Limb (tissue), 2 donors: ENCODE data around the gene CCR9.

ENCODE experiments used
- DNase-seq, 2 donors: peaks; one replicate each; pipeline ENCODE4 v3.0.0-alpha.2; 2016; ENCODE audit errors: extremely low spot score in 2 of 2

The CCR9 gene

DNA sequence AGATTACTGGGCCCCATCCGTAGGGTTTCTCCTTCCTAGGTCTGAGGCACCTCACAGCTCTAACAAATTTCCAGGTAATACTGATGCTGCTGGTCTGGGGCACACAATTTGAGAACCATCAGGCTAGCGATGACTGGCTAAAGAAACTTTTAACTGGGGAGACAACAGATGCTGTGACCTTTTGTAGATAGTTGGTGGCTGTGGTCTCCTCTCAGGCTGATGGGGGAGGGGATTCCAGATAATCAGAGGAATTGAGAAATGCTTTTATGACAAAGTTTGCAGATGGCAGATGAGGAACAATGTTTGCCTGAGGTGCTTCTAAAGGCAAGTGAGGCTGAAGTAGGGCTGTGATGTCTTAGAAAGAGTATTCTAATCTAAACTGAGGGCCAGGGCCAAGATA, 13.8 kb upstream of the CCR9 start:
- no peak for DNase-seq

DNA sequence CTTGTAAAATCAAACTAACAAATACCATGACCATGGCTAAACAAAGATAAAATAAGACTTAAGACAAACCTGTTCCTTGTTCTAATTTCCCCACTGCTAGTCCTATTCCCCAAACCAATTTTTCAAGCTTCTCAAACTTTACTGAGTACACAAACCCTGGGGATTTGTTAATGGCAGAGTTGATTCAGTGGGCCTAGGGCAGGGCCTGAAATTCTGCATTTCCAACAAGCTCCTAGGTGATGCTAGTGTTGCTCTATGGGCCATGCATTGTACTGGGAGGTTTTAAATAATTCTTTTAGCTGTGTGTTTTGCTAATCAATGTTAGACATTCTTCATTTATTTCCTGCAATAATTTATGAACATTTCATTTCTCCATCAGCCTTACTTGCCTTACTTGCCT, 13.3 kb upstream of the CCR9 start:
- DNase-seq: no peak

DNA sequence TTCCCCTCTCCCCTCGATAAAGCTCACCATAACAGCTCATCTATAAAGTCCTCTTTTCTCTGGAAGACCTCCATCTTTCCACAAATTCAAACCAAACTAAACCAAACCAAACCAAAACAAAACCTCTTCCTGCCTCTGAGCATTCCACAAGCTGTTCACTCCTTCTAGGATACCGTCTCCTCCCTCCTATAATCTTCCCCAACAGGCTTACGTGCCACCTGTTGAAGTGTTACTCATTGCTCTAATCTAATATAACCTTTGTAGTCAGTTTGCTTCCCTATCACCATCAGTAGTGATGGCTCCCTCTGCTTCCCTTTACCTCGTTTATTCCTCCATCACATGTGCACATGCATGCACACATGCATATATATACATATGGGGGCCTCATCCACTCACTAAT, 12.7 kb upstream of the CCR9 start:
- no peak for DNase-seq

DNA sequence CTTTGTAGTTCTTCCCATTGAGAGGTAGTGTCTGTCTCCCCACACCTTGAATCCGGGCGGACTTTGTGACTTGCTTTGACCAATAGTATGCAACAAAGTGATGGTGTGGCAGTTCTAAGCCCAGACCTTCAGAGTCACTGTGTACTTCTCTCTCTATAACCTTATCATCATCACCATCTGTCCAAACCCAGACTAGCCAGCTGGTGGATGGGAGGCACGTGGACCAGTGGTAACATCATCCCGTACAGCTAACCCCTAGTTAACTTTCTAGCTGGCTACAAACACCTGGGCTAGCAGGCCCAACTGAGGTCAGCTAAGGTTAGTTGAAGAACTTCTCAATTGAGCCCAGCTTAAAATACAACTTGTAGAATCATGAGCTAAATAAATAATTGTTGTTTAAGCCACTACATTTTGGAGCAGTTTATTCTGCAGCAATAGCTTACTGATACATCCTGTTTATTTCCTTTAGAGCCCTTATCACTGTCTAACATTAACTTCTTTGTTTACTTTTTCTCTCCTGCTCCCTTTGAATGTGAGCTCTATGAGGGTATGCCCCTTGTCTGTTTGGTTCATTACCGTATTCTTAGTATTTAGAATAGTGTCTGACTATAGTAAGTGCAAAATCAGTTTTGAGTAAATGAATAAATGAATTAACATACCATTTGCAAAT, 11.5 kb upstream of the CCR9 start:
- no peak for DNase-seq

DNA sequence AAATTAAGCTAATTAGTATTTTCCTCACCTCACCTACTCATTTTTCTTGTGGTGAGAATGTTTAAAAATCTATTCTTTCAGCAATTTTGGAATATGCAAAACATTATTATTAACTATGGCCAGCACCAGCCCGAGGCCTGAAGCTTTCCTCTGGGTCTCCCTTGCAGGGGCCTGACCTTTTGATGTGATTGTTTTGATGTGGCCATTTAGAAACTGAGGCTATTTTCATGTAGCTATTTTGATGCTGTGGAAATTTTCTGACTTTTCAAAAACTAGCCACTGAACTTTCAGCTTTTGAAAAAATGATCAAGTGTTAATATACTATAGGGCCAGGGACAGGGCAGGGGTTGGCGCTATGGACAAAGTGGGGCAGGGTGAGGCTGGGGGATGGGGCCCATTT, 8.2 kb upstream of the CCR9 start:
- DNase-seq: no peak

DNA sequence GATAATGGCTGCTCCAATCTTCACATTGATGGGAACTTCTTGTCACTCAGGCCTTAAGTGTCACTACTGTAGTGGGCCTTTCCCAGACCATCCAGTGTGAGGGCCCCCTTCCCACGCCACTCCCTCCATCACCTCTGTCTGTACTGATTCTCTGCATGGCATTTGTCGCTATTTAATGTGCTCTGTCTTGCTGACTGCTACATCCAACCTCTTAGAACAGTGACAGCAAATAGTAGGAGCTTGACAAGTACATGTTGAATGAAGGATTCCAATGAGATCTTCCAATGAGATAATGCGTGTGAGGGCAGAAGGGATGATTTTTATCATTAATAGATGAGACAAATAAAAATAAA, 5.6 kb upstream of the CCR9 start:
- DNase-seq: no peak

DNA sequence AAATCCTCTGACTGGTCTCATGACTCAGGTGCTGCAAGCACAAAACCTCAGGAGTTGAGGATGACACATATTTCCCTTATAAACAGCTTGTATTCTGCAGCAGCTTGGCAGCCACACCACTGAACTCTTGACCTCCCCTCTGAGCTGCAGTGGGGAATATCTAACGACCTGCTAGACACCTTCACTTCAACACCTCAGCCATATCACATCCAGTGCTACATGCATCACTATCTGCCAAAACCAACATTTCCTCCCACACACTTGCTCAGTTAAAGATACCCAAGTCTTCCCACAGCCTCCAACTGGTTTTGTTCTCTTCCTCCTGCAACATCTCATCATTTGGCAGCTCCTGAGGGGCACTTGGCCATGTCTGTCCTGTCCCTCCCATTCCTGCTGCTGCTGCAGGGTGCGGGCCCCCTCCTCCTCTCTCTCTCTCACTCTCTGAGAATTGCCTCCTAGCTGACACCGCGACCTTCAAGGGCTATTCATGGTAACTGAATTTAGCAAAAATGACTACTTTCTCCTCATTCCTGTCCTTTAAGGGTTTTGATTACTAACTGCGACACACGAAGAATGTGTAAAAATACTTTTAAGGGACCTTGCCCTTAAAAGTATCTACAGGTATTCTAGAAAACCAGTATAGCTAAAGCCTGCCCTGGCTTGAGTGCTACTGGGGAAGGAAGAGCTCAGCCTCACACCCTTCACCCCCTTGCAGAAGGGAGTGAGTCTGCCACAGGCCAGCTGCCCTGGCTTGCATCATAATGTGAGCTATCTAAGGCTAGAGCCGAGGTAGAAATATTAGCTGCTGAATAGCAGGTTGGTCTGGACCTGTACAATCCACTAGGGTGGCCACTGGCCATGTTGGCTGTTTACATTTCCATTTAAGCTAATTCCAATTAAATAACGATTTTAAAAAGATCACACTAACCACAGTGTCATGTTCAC, 5.0 kb upstream of the CCR9 start:
- no peak for DNase-seq

DNA sequence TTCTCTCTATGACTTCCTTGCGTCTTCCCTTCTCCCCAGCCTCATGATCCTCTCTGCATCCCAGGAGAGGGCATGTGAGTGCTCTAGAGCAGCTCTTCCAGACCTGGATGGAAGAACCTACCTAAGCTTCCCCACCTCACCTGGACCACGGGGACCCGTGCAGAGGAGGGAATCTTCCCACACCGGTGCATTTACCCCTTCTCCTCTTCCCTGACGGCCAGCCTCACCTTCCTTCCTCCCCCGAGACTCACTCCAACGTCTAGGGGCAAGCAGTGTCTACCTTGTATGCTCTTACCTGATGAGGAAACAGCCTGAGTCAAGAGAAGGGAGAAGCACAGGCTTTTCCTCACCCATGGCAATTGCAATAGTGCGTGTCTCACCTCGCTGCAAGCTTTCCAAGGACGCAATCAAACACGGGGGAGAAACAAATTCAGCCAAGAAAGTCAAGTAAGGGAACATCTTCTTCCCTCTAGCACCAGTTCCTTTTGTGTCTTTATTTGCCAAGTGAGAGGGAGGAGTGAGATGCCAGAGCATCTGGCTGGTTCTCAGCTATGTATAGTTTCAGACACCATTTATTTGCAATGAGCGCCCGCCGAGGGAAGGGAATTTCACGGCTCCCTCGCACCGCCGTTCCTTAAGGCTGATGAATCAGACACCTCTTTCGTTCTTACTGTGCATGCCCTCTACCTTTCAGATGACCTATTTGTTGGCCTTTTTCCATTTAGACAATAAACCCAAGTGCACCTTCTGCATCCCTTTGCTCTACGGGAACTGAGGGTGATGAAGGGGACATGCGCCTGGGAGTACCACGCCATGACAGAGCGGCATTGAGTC, 1.8 kb upstream of the CCR9 start:
- DNase-seq: no peak

DNA sequence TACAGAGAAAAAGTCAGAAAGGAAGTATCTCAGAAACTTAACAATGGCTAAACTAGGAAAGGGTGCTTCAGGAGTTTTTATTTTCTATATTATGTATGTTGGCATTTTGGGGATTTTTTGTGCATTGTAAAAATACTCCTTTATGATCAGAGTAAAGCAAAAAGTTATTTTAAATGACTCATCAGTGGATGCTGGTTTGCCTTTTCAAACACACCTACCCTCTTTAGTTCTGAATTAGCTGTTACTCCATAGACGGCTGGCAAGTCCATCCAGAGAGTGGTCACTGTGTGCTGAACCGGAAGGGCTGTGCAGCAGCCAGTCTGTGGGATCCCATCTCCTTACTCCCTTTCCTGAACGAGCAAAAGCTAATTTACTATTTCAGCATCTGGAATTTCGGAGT, 942 bp downstream of the CCR9 start:
- no peak for DNase-seq

DNA sequence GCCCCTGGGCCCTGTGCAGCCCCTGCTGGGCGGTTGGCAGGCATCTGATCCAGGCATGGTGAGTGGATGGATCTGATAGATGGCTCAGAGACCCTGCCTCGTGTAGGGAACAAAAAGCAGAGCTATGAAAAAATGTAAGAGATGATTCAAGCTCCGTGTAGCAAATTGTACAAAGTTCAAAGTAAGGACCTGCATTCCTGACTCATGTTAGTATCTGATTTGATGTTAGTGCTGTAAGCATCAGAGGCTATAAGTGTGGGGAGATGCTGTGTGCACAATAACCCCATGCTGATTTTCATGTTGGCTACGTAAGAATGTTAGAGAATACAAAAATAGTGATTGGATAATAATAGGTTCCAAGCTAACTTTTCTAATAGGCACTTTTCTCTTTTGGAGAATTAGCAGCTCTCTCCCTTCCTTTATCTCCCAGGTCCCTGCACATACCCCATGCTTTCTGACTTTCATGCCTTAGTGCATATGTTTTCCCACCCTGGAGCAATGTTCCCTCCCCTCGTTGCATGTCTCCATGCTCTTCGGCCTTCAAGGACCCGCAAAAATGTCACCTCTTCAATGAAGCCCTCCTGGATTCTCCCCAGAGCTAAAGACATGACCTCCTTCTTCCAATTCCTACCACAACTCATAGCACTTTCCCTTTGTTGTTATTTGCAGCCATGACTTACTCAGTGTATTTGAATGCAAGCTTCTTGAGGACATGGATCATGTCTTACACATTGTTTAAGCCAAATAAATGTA, 1.6 kb downstream of the CCR9 start:
- no peak for DNase-seq

DNA sequence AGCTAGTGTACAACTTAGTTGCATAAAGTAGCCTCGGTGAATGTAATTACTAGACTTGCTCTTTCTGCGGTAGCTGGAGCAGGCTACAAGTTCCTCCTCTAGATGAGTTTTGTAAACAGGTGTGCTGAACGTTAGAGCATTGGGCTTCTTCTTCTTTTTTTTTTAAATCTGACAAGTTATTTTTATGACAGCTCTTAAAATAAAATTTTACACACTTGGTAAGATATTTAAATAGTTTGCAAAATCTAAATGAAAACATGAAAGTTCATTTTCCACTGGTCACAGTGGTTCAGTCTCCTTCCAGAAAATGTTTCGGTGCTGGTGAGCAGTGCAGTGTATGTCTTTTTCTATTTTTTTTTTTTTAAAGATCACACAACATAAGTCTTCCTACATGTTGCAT, 3.0 kb downstream of the CCR9 start:
- DNase-seq: no peak

DNA sequence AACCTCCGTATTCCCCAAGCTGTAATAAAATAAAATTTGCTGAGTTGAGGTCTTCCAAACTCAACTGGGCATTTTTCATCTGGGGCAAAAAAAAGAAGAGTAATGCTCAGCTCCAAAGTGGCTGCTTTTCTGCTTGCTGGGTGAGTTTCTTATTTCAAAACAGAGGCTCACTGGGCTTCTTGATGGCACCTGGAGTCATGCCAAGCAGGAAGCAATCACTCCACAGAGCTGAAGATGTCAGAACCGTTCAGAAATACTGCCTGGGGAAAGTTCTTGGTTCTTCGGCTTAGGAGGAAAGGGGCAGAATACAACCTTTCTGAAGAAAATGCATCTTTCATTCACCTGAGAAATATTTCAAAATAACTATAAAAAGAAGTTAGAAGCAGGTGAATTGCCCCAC, 4.1 kb downstream of the CCR9 start:
- no peak for DNase-seq

DNA sequence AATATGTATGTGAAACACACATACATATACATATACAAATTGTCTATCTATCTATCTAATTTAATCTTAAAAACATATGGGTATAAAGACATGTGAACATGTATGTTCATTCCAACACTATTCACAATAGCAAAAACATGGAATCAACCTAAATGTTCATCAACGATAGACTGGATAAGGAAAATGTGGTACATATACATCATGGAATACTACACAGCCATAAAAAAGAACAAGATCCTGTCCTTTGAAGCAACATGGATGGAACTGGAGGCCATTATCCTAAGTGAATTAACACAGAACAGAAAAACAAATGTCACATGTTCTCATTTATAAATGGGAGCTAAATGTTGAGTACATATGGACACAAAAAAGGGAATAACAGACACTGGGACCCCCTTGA, 5.8 kb downstream of the CCR9 start:
- no peak for DNase-seq

DNA sequence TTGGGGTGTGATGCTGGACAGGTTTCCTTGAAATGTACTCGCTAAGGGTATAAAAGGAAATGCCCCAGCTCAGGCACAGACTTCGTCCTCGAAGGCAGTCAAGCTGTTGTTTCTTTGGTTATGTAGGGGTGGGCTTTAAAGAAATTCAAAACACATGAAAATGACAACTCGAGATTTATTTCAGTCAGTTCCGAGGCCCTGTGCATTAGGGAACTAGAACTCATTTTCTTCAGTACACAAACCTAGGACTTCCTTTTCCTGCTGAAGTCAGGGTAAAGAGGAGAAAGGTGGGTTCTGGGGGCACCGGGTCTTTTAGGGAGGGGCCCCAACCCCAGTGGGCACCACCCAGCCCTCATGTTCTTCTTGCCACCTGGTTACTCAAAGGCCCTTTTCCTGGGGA, 7.7 kb downstream of the CCR9 start:
- DNase-seq: no peak

DNA sequence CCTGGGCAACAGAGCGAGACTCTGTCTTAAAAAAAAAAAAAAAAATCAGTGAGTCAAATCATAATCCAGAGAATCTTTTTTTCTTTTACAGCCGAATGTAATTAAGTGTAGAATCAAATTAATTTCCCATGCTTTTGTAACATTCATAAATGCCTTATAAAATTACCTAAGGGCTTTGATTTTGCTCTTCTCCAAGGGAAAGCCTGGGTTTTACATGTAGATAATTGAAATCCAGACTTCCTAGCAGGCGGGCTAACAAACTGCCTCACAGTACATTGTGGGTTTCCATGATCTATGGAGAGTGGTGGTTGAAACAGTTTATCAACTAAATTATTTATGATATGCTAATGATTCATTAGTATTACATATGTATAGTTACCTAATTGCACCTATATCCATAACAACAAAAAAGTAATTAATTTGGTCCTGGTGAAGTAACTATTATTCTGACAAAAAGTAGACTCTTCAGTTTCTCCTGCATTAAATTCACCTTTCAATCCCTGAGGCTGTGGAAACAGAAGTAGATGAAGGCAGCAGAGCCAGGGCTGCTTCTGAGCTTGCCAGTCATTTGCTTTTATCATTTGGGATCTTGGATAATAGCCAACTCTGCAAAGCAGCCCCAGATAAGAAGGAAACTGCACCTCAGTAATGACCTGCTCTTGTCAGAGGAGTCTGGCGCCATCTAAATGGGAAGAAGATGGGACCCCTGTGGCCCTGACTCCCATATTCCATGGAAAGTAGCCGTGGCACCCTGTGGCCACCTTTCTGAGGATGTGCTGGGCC, 9.5 kb downstream of the CCR9 start:
- DNase-seq: no peak

DNA sequence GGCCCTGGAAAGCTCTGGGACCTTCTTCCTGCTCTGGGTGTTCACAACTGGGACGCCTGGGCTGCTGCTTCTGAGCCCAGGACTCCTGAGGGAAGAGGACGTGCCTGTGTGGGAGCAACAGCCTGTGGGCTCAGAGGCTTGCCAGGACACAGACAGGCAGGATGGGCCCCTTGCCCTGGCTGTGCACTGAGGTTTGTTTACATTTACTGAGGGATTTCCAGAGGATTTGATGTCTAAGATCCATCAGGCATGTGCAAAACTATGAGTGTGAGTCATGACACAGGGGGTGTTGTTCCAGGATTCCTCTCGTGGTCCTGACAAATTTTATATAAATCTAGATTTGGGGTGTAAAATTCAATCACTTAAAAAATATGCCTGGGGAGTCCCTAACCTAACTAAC, 10.6 kb downstream of the CCR9 start:
- DNase-seq: no peak

DNA sequence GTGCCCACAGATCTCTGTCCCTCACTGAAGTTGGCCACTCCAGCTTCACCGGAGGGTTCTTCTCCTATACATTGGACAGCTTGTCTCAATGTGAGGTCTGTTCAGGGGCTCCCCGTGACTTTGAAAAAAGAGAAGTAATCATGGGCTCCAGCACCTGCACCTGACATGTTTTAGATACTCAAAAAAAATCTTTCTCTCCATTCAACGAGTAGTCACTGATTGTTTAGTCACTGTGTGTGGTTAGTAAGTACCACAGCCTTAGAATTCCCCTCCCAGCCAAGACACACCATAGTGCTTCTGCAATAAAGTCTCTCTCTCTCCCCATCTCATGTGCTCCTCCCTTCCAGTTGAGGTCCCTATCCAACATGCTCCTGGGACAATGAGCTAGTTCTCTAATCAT, 18.6 kb downstream of the CCR9 start:
- DNase-seq: no peak

DNA sequence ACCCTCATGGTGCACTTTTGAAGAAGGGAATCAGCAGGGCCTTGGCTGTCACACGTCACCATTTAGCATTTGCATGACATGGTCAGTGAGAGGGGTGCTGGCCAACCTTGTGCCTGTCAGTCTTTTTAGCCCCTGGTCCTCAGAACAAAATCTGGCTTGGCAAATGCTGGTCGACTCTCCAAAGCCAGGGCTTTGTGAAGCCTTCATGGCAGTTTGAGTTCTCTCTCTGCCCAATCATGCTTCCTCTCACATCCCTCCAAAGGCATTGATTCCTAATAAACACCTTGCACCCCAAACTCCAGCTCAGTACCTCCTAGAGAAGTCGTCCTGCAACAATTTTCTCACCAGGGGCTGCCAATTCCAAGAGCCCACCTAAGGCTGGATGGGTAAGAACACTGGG, 19.4 kb downstream of the CCR9 start:
- DNase-seq: no peak

DNA sequence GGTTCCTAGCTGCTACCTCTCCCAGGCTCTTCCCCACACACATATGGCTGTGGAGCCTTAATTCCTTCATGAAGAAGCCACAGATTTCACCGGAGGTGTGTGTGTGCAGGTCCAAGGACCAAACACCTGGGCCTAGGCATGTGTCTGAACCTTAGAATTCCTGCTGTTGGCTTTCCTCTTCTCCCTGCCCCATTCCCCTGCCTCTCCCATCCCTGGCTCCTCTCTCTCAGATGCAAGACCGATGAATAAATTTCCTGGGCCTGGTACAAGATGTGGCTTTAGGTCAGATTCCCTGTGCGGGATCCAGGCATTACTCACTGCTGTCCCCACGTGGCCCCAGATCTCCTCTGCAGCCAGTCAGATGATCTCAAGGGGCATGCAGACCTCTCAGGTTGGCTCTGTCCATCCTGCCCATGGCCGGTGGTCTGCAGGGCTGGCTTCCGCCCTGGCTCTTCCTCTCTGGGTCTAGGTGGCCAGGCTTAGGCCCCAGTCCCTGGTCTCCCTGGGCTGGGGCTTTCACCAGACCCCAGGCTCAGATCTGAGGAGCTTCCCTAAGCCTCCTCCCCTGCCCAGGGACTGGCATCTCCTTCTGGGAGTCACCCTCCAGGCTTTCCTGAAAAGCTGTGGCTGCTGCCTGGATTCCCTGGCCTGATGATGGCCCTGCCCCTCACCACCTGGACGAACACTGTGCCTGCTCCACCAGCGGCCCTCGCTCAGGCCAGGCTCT, 20.5 kb downstream of the CCR9 start:
- DNase-seq: no peak
